ENCODE measurements around the gene HS3ST6. TPM values are rescaled to one million over a fixed set of nuclear protein-coding genes. Genes with fewer than 3 reads are reported as not detected.

HS3ST6 gene
- total and polyA plus RNA-seq, 10 donors, result 0.06 to 0.20 TPM; not detected in 8

- TF ChIP-seq POLR2A (IDR thresholded peaks at IDR 0.05), result no peak
- no peak for TF ChIP-seq CTCF (IDR thresholded peaks at IDR 0.05 in 8 of 11, conservative IDR thresholded peaks at IDR 0.05 in 3 of 11)
- no peak for TF ChIP-seq POLR2AphosphoS5 (IDR thresholded peaks at IDR 0.05)
- no peak for DNase-seq
- no peaks in the 10 kb centered on the region for H3K36me3 ChIP-seq
- 70 to 79% (median 78%) methylated on average over 5 of the region's 5 CpGs for WGBS, 5 donors
- H3K27me3 ChIP-seq (replicated peaks in 1 of 7), result peaks cover 0 to 70% (median 33%) of the 10 kb centered on the region in 7 donors
- H3K4me3 ChIP-seq, result no peak overlapping the region
- H3K4me1 ChIP-seq, result peaks cover 0 to 6% (median 2%) of the 10 kb centered on the region in 6 donors
- intact Hi-C loops (cut with DNase I; ENCODE audit: low total_unique reads), result loop anchor here (5.0 kb wide), 1 partner anchor 66 kb away; no protein-coding TSS in a partner anchor
- no peak overlapping the region for H3K27ac ChIP-seq
- no peaks in the 10 kb centered on the region for H3K9me3 ChIP-seq
These were observed 56.5 kb downstream of the HS3ST6 start for GRCh38 chr16:1861730-1862129.

Small RNA genes lying within 50 kb of the gene (small RNA-seq; reads per million reads assigned to genes)
- gene SNORA10, result 0 reads per million in 4 donors
- gene SNORA64, result 0 reads per million in 4 donors

Other genes with a start within 250 kb of the HS3ST6 start
- 10 to 100 TPM; 15.6 to 30.5 (median 22.7) TPM for gene JPT2, start 240.1 kb downstream of the HS3ST6 start, total RNA-seq
- 10 to 100 TPM in 2 of 3 donors, 1 to 10 TPM in 1; 8.2 to 15.0 (median 12.9) TPM for gene JPT2, start 240.1 kb downstream of the HS3ST6 start, polyA plus RNA-seq
- 100 to 1,000 TPM in 6 of 7 donors, 10 to 100 TPM in 1; 97.0 to 134 (median 126) TPM for gene MAPK8IP3, start 212.2 kb downstream of the HS3ST6 start, total RNA-seq
- 100 to 1,000 TPM in 1 of 3 donors, 10 to 100 TPM in 2; 27.2 to 116 (median 57.8) TPM for gene MAPK8IP3, start 212.2 kb downstream of the HS3ST6 start, polyA plus RNA-seq
- 10 to 100 TPM; 51.0 to 82.9 (median 68.4) TPM for gene NME3, start 146.9 kb downstream of the HS3ST6 start, total RNA-seq
- 100 to 1,000 TPM; 152 to 283 (median 256) TPM for gene NME3, start 146.9 kb downstream of the HS3ST6 start, polyA plus RNA-seq
- gene EME2, start 145.6 kb downstream of the HS3ST6 start, total RNA-seq, result 10 to 100 TPM; 17.8 to 41.3 (median 28.8) TPM
- 10 to 100 TPM in 2 of 3 donors, 1 to 10 TPM in 1; 5.1 to 22.4 (median 13.8) TPM for gene EME2, start 145.6 kb downstream of the HS3ST6 start, polyA plus RNA-seq
- gene MRPS34, start 145.3 kb downstream of the HS3ST6 start, total RNA-seq, result 10 to 100 TPM; 49.9 to 66.8 (median 62.3) TPM
- gene MRPS34, start 145.3 kb downstream of the HS3ST6 start, polyA plus RNA-seq, result 100 to 1,000 TPM; 133 to 157 (median 134) TPM
- 100 to 1,000 TPM in 2 of 7 donors, 10 to 100 TPM in 5; 41.4 to 114 (median 65.3) TPM for gene SPSB3, start 135.8 kb downstream of the HS3ST6 start, total RNA-seq
- 100 to 1,000 TPM; 111 to 266 (median 204) TPM for gene SPSB3, start 135.8 kb downstream of the HS3ST6 start, polyA plus RNA-seq
- 100 to 1,000 TPM in 1 of 7 donors, 10 to 100 TPM in 6; 37.5 to 103 (median 44.6) TPM for gene NUBP2, start 135.5 kb downstream of the HS3ST6 start, total RNA-seq
- gene NUBP2, start 135.5 kb downstream of the HS3ST6 start, polyA plus RNA-seq, result 10 to 100 TPM; 61.9 to 84.3 (median 79.3) TPM
- under 1 TPM in 5 of 7 donors, not detected in 2; 0.21 to 0.63 (median 0.39) TPM for gene IGFALS, start 124.7 kb downstream of the HS3ST6 start, total RNA-seq
- under 1 TPM; 0.14 to 0.19 (median 0.17) TPM for gene IGFALS, start 124.7 kb downstream of the HS3ST6 start, polyA plus RNA-seq
- gene HAGH, start 91.6 kb downstream of the HS3ST6 start, total RNA-seq, result 10 to 100 TPM; 42.4 to 60.4 (median 49.1) TPM
- gene HAGH, start 91.6 kb downstream of the HS3ST6 start, polyA plus RNA-seq, result 10 to 100 TPM; 33.6 to 76.6 (median 41.0) TPM
- gene FAHD1, start 91.2 kb downstream of the HS3ST6 start, total RNA-seq, result 10 to 100 TPM in 6 of 7 donors, 1 to 10 TPM in 1; 9.5 to 34.9 (median 17.7) TPM
- 10 to 100 TPM; 13.8 to 23.1 (median 15.4) TPM for gene FAHD1, start 91.2 kb downstream of the HS3ST6 start, polyA plus RNA-seq
- gene MEIOB, start 46.3 kb downstream of the HS3ST6 start, total RNA-seq, result not detected
- gene MEIOB, start 46.3 kb downstream of the HS3ST6 start, polyA plus RNA-seq, result not detected
- gene MSRB1, start 24.8 kb upstream of the HS3ST6 start, total RNA-seq, result 100 to 1,000 TPM in 2 of 7 donors, 10 to 100 TPM in 5; 32.9 to 114 (median 60.4) TPM
- 10 to 100 TPM; 31.1 to 62.0 (median 31.3) TPM for gene MSRB1, start 24.8 kb upstream of the HS3ST6 start, polyA plus RNA-seq
- not detected for gene RPL3L, start 36.3 kb upstream of the HS3ST6 start, total RNA-seq
- under 1 TPM in 1 of 3 donors, not detected in 2; 0.03 TPM for gene RPL3L, start 36.3 kb upstream of the HS3ST6 start, polyA plus RNA-seq
- 100 to 1,000 TPM in 3 of 7 donors, 10 to 100 TPM in 4; 69.3 to 225 (median 87.4) TPM for gene NDUFB10, start 41.1 kb upstream of the HS3ST6 start, total RNA-seq
- gene NDUFB10, start 41.1 kb upstream of the HS3ST6 start, polyA plus RNA-seq, result 100 to 1,000 TPM; 155 to 162 (median 159) TPM
- 1,000 to 10,000 TPM; 1,930 to 2,450 (median 2,233) TPM for gene RPS2, start 46.4 kb upstream of the HS3ST6 start, total RNA-seq
- gene RPS2, start 46.4 kb upstream of the HS3ST6 start, polyA plus RNA-seq, result 1,000 to 10,000 TPM; 3,942 to 6,006 (median 5,765) TPM
- gene RNF151, start 48.4 kb upstream of the HS3ST6 start, total RNA-seq, result not detected
- gene RNF151, start 48.4 kb upstream of the HS3ST6 start, polyA plus RNA-seq, result under 1 TPM; 0.16 to 0.26 (median 0.17) TPM
- gene TBL3, start 53.6 kb upstream of the HS3ST6 start, total RNA-seq, result 10 to 100 TPM; 20.6 to 33.0 (median 27.0) TPM
- gene TBL3, start 53.6 kb upstream of the HS3ST6 start, polyA plus RNA-seq, result 10 to 100 TPM; 40.6 to 54.2 (median 46.8) TPM
- gene NOXO1, start 63.1 kb upstream of the HS3ST6 start, total RNA-seq, result 1 to 10 TPM in 1 of 7 donors, under 1 TPM in 2, not detected in 4; 0.30 to 1.4 (median 0.49) TPM
- gene NOXO1, start 63.1 kb upstream of the HS3ST6 start, polyA plus RNA-seq, result 1 to 10 TPM in 1 of 3 donors, under 1 TPM in 2; 0.68 to 1.3 (median 0.96) TPM
- 10 to 100 TPM in 6 of 7 donors, 1 to 10 TPM in 1; 9.6 to 23.3 (median 20.5) TPM for gene GFER, start 65.8 kb upstream of the HS3ST6 start, total RNA-seq
- 10 to 100 TPM; 28.5 to 36.0 (median 34.9) TPM for gene GFER, start 65.8 kb upstream of the HS3ST6 start, polyA plus RNA-seq
- gene SYNGR3, start 71.6 kb upstream of the HS3ST6 start, total RNA-seq, result 10 to 100 TPM in 1 of 7 donors, 1 to 10 TPM in 5, under 1 TPM in 1; 0.85 to 11.4 (median 2.6) TPM
- gene SYNGR3, start 71.6 kb upstream of the HS3ST6 start, polyA plus RNA-seq, result 1 to 10 TPM; 1.8 to 3.0 (median 3.0) TPM
- gene ZNF598, start 91.4 kb upstream of the HS3ST6 start, total RNA-seq, result 10 to 100 TPM; 34.6 to 56.2 (median 47.2) TPM
- 10 to 100 TPM; 21.8 to 45.5 (median 29.0) TPM for gene ZNF598, start 91.4 kb upstream of the HS3ST6 start, polyA plus RNA-seq
- gene NPW, start 101.4 kb upstream of the HS3ST6 start, total RNA-seq, result 1 to 10 TPM in 1 of 7 donors, under 1 TPM in 3, not detected in 3; 0.51 to 1.9 (median 0.89) TPM
- 1 to 10 TPM in 2 of 3 donors, under 1 TPM in 1; 0.30 to 2.5 (median 2.3) TPM for gene NPW, start 101.4 kb upstream of the HS3ST6 start, polyA plus RNA-seq
- gene NHERF2, start 108.5 kb upstream of the HS3ST6 start, total RNA-seq, result 100 to 1,000 TPM in 4 of 7 donors, 10 to 100 TPM in 3; 62.4 to 179 (median 126) TPM
- 100 to 1,000 TPM in 1 of 3 donors, 10 to 100 TPM in 2; 64.6 to 218 (median 71.2) TPM for gene NHERF2, start 108.5 kb upstream of the HS3ST6 start, polyA plus RNA-seq
- gene NTHL1, start 129.4 kb upstream of the HS3ST6 start, total RNA-seq, result 10 to 100 TPM in 6 of 7 donors, 1 to 10 TPM in 1; 9.6 to 29.6 (median 20.0) TPM
- 10 to 100 TPM; 31.3 to 52.1 (median 37.0) TPM for gene NTHL1, start 129.4 kb upstream of the HS3ST6 start, polyA plus RNA-seq
- 100 to 1,000 TPM in 4 of 7 donors, 10 to 100 TPM in 3; 63.8 to 185 (median 103) TPM for gene TSC2, start 129.6 kb upstream of the HS3ST6 start, total RNA-seq
- 10 to 100 TPM; 20.7 to 82.0 (median 53.3) TPM for gene TSC2, start 129.6 kb upstream of the HS3ST6 start, polyA plus RNA-seq
- gene PKD1, start 217.5 kb upstream of the HS3ST6 start, total RNA-seq, result 100 to 1,000 TPM in 2 of 7 donors, 10 to 100 TPM in 5; 64.0 to 124 (median 95.3) TPM
- gene PKD1, start 217.5 kb upstream of the HS3ST6 start, polyA plus RNA-seq, result 10 to 100 TPM; 14.0 to 60.9 (median 18.5) TPM
- 1 to 10 TPM in 4 of 7 donors, under 1 TPM in 2, not detected in 1; 0.26 to 7.9 (median 1.2) TPM for gene RAB26, start 230.2 kb upstream of the HS3ST6 start, total RNA-seq
- gene RAB26, start 230.2 kb upstream of the HS3ST6 start, polyA plus RNA-seq, result 1 to 10 TPM in 2 of 3 donors, under 1 TPM in 1; 0.91 to 1.5 (median 1.4) TPM
- 10 to 100 TPM; 41.5 to 63.9 (median 50.9) TPM for gene TRAF7, start 237.4 kb upstream of the HS3ST6 start, total RNA-seq
- 10 to 100 TPM; 22.0 to 37.6 (median 23.3) TPM for gene TRAF7, start 237.4 kb upstream of the HS3ST6 start, polyA plus RNA-seq